IMR-90 (cell line): ENCODE measurements around the gene TEX53. TPM values are rescaled to one million over a fixed set of nuclear protein-coding genes. Genes with fewer than 3 reads are reported as not detected.

Source experiments
- ATAC-seq: fragments of 200-7000 bp; cut with Tn5 transposase; 2 replicates; pipeline ENCODE4 v1.9.1; 2020; ENCODE audit warnings: low read depth, mild to moderate bottlenecking, moderate library complexity
- BruUV-seq: library from RNA; stranded (reverse); fragments of 400-500 nt; replicated peaks from 2 replicates; lab custom pipeline; 2021; lab: Mats Ljungman, UMichigan
- CTCF ChIA-PET: fragments of 300-600 bp; formaldehyde crosslinking; extraction: SDS; loops from one replicate; lab custom pipeline; 2021; ENCODE audit warnings: antibody characterized with exemption; lab: Yijun Ruan, JAX
- POLR2A ChIA-PET: fragments of 300-600 bp; sonication (Branson Sonifier 250); formaldehyde crosslinking; loops from one replicate; lab custom pipeline; 2022; ENCODE audit warnings: antibody characterized with exemption; ENCODE audit not compliant: unreplicated experiment; lab: Charles Lee
- DNase-seq: peaks from one replicate; pipeline ENCODE4 v3.0.0; 2013
- H2AFZ ChIP-seq: replicated peaks from 2 replicates; pipeline ENCODE3; 2013; ENCODE audit warnings: low read length, mild to moderate bottlenecking; ENCODE audit not compliant: poor library complexity
- H2AK5ac ChIP-seq: 2 replicates; pipeline ENCODE4 v1.6.1; 2013; ENCODE audit warnings: low read depth, low read length, inconsistent platforms
- H2AK9ac ChIP-seq: replicated peaks from 2 replicates; pipeline ENCODE3; 2013; ENCODE audit warnings: mild to moderate bottlenecking, low read depth, low read length, moderate library complexity; ENCODE audit not compliant: poor library complexity
- H2BK120ac ChIP-seq: 2 replicates; pipeline ENCODE4 v1.6.1; 2013; ENCODE audit warnings: low read depth, low read length, inconsistent platforms
- H2BK15ac ChIP-seq: 3 replicates; pipeline ENCODE4 v1.6.1; 2013; ENCODE audit warnings: low read depth, low read length, inconsistent platforms
- H2BK20ac ChIP-seq: 2 replicates; pipeline ENCODE4 v1.6.1; 2013; ENCODE audit warnings: low read depth, mild to moderate bottlenecking, inconsistent platforms, low read length, moderate library complexity
- H2BK5ac ChIP-seq: 2 replicates; pipeline ENCODE4 v1.6.1; 2013; ENCODE audit warnings: mild to moderate bottlenecking, low read depth, low read length, inconsistent platforms; ENCODE audit not compliant: poor library complexity, severe bottlenecking
- H3K14ac ChIP-seq: replicated peaks from 2 replicates; pipeline ENCODE4 v1.6.1; 2013; ENCODE audit warnings: low read depth, low read length, inconsistent platforms
- H3K18ac ChIP-seq: 2 replicates; pipeline ENCODE4 v1.6.1; 2013; ENCODE audit warnings: low read depth, low read length, control low read depth
- H3K23ac ChIP-seq: 2 replicates; pipeline ENCODE4 v1.6.1; 2013; ENCODE audit warnings: low read depth, low read length, inconsistent platforms
- H3K27ac ChIP-seq: 2 replicates; pipeline ENCODE4 v1.5.1; 2013; ENCODE audit warnings: mild to moderate bottlenecking, control low read depth, low read length; ENCODE audit not compliant: insufficient read depth
- H3K27me3 ChIP-seq: 2 replicates; pipeline ENCODE4 v1.6.1; 2013; ENCODE audit warnings: low read length; ENCODE audit not compliant: control insufficient read depth, insufficient read depth
- H3K36me3 ChIP-seq: 2 replicates; pipeline ENCODE4 v1.6.1; 2013; ENCODE audit warnings: low read length, mixed read lengths; ENCODE audit not compliant: control insufficient read depth, insufficient read depth
- H3K4ac ChIP-seq: 2 replicates; pipeline ENCODE4 v1.6.1; 2013; ENCODE audit warnings: low read depth, low read length, inconsistent platforms
- H3K4me1 ChIP-seq: 2 replicates; pipeline ENCODE4 v1.6.1; 2013; ENCODE audit warnings: low read length, mixed read lengths; ENCODE audit not compliant: control insufficient read depth, insufficient read depth
- H3K4me2 ChIP-seq: 2 replicates; pipeline ENCODE4 v1.6.1; 2013; ENCODE audit warnings: low read depth, mild to moderate bottlenecking, control low read depth, low read length, moderate library complexity
- H3K4me3 ChIP-seq: 2 replicates; pipeline ENCODE4 v1.5.1; 2013; ENCODE audit warnings: low read depth, mild to moderate bottlenecking, control low read depth, low read length, moderate library complexity; ENCODE audit not compliant: insufficient read depth
- H3K56ac ChIP-seq: 2 replicates; pipeline ENCODE4 v1.6.1; 2013; ENCODE audit warnings: low read length, inconsistent platforms; ENCODE audit not compliant: insufficient read depth; ENCODE audit errors: extremely low read depth
- H3K79me1 ChIP-seq, 2 experiments: 2 replicates each; pipeline ENCODE4 v1.6.1; 2013; ENCODE audit warnings: low read length in 2 of 2, inconsistent platforms in 1 of 2, low read depth in 1 of 2
- H3K9ac ChIP-seq: 2 replicates; pipeline ENCODE4 v1.6.1; 2013; ENCODE audit warnings: low read depth, low read length, control low read depth
- H3K9me1 ChIP-seq: 2 replicates; pipeline ENCODE4 v1.6.1; 2013; ENCODE audit warnings: low read length, inconsistent platforms; ENCODE audit not compliant: insufficient read depth
- H3K9me3 ChIP-seq: 2 replicates; pipeline ENCODE4 v1.6.1; 2013; ENCODE audit warnings: low read length; ENCODE audit not compliant: control insufficient read depth, insufficient read depth
- H4K20me1 ChIP-seq: 2 replicates; pipeline ENCODE4 v1.6.1; 2013; ENCODE audit warnings: low read length, inconsistent platforms; ENCODE audit not compliant: insufficient read depth
- H4K5ac ChIP-seq: 2 replicates; pipeline ENCODE4 v1.6.1; 2013; ENCODE audit warnings: mild to moderate bottlenecking, low read depth, low read length, control low read depth
- H4K8ac ChIP-seq, 2 experiments: 2 replicates each; pipeline ENCODE4 v1.6.1; 2013; ENCODE audit warnings: low read depth in 2 of 2, low read length in 2 of 2, control low read depth in 1 of 2, inconsistent platforms in 1 of 2
- H4K91ac ChIP-seq: 2 replicates; pipeline ENCODE4 v1.6.1; 2013; ENCODE audit warnings: low read depth, low read length, inconsistent platforms; ENCODE audit not compliant: insufficient read depth
- RFX5 ChIP-seq: IDR thresholded peaks from 2 replicates; pipeline ENCODE4 v1.8.0; 2012; ENCODE audit warnings: low read depth, mild to moderate bottlenecking, low read length, moderate library complexity
- USF2 ChIP-seq: fragments of 150-350 bp; IDR thresholded peaks from 2 replicates; pipeline ENCODE4 v1.6.1; 2017; ENCODE audit warnings: mild to moderate bottlenecking, antibody characterized with exemption, low read length, low read depth
- WGBS, 2 experiments: methylation state at CpG; one replicate each; pipeline versions ENCODE4 v1.1.5 to v1.1.7; 2013; ENCODE audit warnings: missing lambda C conversion rate in 2 of 2; ENCODE audit not compliant: insufficient read length in 1 of 2; ENCODE audit errors: extremely low coverage in 2 of 2; 5-methylcytosine and 5-hydroxymethylcytosine counted together
- dilution Hi-C: fragments of 300-500 bp; cut with HindIII; formaldehyde crosslinking; loops from one replicate; pipeline ENCODE4 v1.14.3; 2018; ENCODE audit warnings: low sequenced_read_pairs; ENCODE audit not compliant: unreplicated experiment
- in situ Hi-C: fragments of 300-500 bp; cut with MboI; formaldehyde crosslinking; loops from 3 replicates; pipeline ENCODE4 v1.14.3; 2019; ENCODE audit warnings: low sequenced_read_pairs, inconsistent platforms, mixed read lengths
- intact Hi-C: fragments of 100-400 bp; cut with micrococcal nuclease; formaldehyde crosslinking; loops from 2 replicates; pipeline ENCODE4 v1.10.0; 2022
- polyA plus RNA-seq, 3 experiments: library from polyadenylated mRNA; depleted of rRNA; stranded (reverse); fragments of >200 nt; gene quantifications; 2 replicates each; pipeline ENCODE4 v1.2.3, GENCODE V29; 2012; ENCODE audit warnings: low replicate concordance in 1 of 3
- total RNA-seq: library from RNA; depleted of rRNA; stranded (reverse); fragments of >200 nt; gene quantifications from 2 replicates; pipeline ENCODE4 v1.2.3, GENCODE V29; 2012

Gene TEX53
- total and polyA plus RNA-seq, 2 of the 4 experiments (the other 2 are of a cell fraction), result not detected

- TF ChIP-seq USF2, result no peak
These were observed 16.6 kb upstream of the TEX53 start (continued) for GRCh38 chr9:114674076-114674797.

GRCh38 chr9:114671605-114672004, 14.0 kb upstream of the TEX53 start:
- Histone ChIP-seq H3K27me3 (peaks cover 7% of the 10 kb centered on the region), H3K14ac (no peak overlapping the region), H3K27ac (no peak overlapping the region), H3K9me1 (no peaks in the 10 kb centered on the region), H2AK9ac (no peak overlapping the region), H3K79me1 (no peaks in the 10 kb centered on the region), H4K91ac (no peak overlapping the region), H3K4me2 (no peak overlapping the region), H4K5ac (no peak overlapping the region), H2BK15ac (no peak overlapping the region), H2AK5ac (no peak overlapping the region), H2AFZ (no peak overlapping the region), H2BK5ac (no peak overlapping the region), H3K4me1 (peaks cover 2% of the 10 kb centered on the region; the same call in 1 of the 2 replicates), H2BK20ac (no peak overlapping the region), H3K56ac (no peak overlapping the region), H2BK120ac (no peak overlapping the region), H3K9ac (no peak overlapping the region), H3K4ac (no peak overlapping the region), H3K4me3 (no peak overlapping the region), H4K8ac (no peak overlapping the region), H3K36me3 (no peaks in the 10 kb centered on the region), H4K20me1 (no peaks in the 10 kb centered on the region), H3K23ac (no peak overlapping the region), H3K18ac (no peak overlapping the region), H3K9me3 (no peaks in the 10 kb centered on the region)
- CTCF ChIA-PET, result no interaction called here
- WGBS, 2 experiments, result no CpG with 5 or more reads among the region's 1 CpG
- in situ Hi-C loops, result no loop called here
- ATAC-seq (no peak), DNase-seq (no peak)
- dilution Hi-C loops, result no loop called here
- no TSS peak for BruUV-seq
- intact Hi-C loops, result no loop called here
- POLR2A ChIA-PET, result no interaction called here
- no peak for TF ChIP-seq RFX5
